HG03442 (cell line): ENCODE data around the gene PIK3R3.

Experiments
- ATAC-seq: cut with Tn5 transposase; IDR thresholded peaks from one replicate; pipeline ENCODE4 v1.9.1; 2021; ENCODE audit warnings: mild to moderate bottlenecking, moderate library complexity; ENCODE audit not compliant: unreplicated experiment

PIK3R3 gene

DNA sequence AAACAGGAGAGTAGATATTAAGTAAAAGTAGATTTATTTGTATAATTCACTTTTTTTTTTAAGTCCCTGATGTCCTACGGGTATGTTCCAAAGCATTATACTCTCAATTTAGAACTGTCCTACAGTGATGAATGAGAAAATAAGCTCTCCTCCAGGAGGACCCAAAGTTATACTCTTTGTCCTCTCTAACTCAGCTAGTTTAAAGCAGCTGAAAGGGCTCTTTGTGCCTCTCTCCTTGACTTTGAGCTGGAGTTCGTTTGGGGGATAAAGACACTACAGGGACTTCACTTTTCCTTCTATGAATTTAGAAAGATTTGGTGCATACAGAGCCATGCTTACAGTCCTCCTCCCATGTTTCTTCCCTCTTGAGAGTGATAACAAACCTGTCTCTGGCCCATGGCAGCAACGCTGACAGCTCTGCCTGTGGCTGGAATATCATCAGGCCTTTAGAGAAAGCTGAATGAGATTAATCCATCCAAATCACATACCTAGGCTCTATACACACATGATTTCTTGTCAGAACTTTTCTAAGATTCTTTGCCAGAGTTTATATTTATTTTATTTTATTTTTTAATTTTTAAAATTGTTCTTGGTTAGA lies 134.3 kb downstream of the PIK3R3 start:
- no peak for ATAC-seq

GRCh38 chr1:45995298-45995697 lies 137.1 kb downstream of the PIK3R3 start:
- no peak for ATAC-seq

DNA sequence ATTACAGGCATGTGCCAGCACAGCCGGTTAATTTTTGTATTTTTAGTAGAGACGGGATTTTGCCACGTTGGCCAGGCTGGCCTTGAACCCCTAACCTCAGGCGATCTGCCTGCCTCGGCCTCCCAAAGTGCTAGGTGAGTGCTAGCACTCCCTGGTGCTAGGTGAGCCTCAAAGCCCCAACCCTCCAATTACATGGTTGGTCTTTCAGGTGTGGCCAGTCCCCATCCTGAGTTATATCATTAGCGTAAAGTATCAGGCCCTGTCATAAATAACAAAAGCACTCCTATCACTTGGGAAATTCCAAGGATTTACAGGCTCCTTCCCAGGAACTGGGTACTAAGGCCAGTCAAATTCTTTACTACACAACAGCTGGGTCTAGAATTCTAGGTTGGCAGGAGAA lies 138.0 kb downstream of the PIK3R3 start:
- ATAC-seq = no peak
